ENCODE data around the gene SNX19.
"Not testable (repeated sequence)": the region's sequence is repeated elsewhere in the genome, so short reads cannot be mapped to it uniquely, and the experiment has no call there.

SNX19 gene

GRCh38 chr11:130916238-130916855 is at the start of gene SNX19:
Gene SNX19 (minus strand): TSS chr11:130916479. CDS start chr11:130915939, 540 bp downstream.
- DNase-seq (ENCODE audit: low read depth): peak; percentile 83

- no peak for DNase-seq (ENCODE audit: low read depth)
Observed at GRCh38 chr11:130964058-130964792, 47.9 kb upstream of the SNX19 start.

GRCh38 chr11:130947889-130948288 is 31.6 kb upstream of the SNX19 start:
- DNase-seq (ENCODE audit: low read depth): no peak

- no peak for DNase-seq (ENCODE audit: low read depth)
Observed at GRCh38 chr11:130947481-130947880, 31.2 kb upstream of the SNX19 start.

GRCh38 chr11:130947058-130947457 is 30.8 kb upstream of the SNX19 start:
- DNase-seq (ENCODE audit: low read depth): no peak

- DNase-seq (ENCODE audit: low read depth): no peak
Observed at GRCh38 chr11:130945896-130946295, 29.6 kb upstream of the SNX19 start.

GRCh38 chr11:130940706-130941105 is 24.4 kb upstream of the SNX19 start:
- no peak for DNase-seq (ENCODE audit: low read depth)

- no peak for DNase-seq (ENCODE audit: low read depth)
Observed at GRCh38 chr11:130937051-130937450, 20.8 kb upstream of the SNX19 start.

GRCh38 chr11:130932086-130932712 is 15.9 kb upstream of the SNX19 start:
- no peak for DNase-seq (ENCODE audit: low read depth)

GRCh38 chr11:130924750-130925149 is 8.5 kb upstream of the SNX19 start:
- DNase-seq (ENCODE audit: low read depth): no peak

- DNase-seq (ENCODE audit: low read depth): not testable (repeated sequence)
Observed at GRCh38 chr11:130920612-130921011, 4.3 kb upstream of the SNX19 start.

GRCh38 chr11:130918081-130918480 is 1.8 kb upstream of the SNX19 start:
- no peak for DNase-seq (ENCODE audit: low read depth)

- DNase-seq (ENCODE audit: low read depth): no peak
Observed at GRCh38 chr11:130916910-130917309, 631 bp upstream of the SNX19 start.

- DNase-seq (ENCODE audit: low read depth): no peak
Observed at GRCh38 chr11:130915603-130916237, 559 bp downstream of the SNX19 start.

GRCh38 chr11:130913268-130913667 is 3.0 kb downstream of the SNX19 start:
- DNase-seq (ENCODE audit: low read depth): no peak

- no peak for DNase-seq (ENCODE audit: low read depth)
Observed at GRCh38 chr11:130912552-130912951, 3.7 kb downstream of the SNX19 start.

GRCh38 chr11:130911306-130911705 is 5.0 kb downstream of the SNX19 start:
- DNase-seq (ENCODE audit: low read depth): no peak

GRCh38 chr11:130909650-130910049 is 6.6 kb downstream of the SNX19 start:
- DNase-seq (ENCODE audit: low read depth): no peak

- DNase-seq (ENCODE audit: low read depth): no peak
Observed at GRCh38 chr11:130908770-130909625, 7.3 kb downstream of the SNX19 start.

GRCh38 chr11:130908061-130908460 is 8.2 kb downstream of the SNX19 start:
- DNase-seq (ENCODE audit: low read depth): no peak

- no peak for DNase-seq (ENCODE audit: low read depth)
Observed at GRCh38 chr11:130907229-130907628, 9.1 kb downstream of the SNX19 start.

GRCh38 chr11:130906616-130907015 is 9.7 kb downstream of the SNX19 start:
- no peak for DNase-seq (ENCODE audit: low read depth)

Data from stimulated activated CD8-positive, alpha-beta memory T cell treated with anti-CD3 and anti-CD28 coated beads, Interleukin-12 subunit alpha, Interleukin-12 subunit beta, amount 100 ng/mL, for 1 hour (primary cell).